ENCODE measurements around the gene PSMD3. TPM values are rescaled to one million over a fixed set of nuclear protein-coding genes. Genes with fewer than 3 reads are reported as not detected.

PSMD3 gene
- 97.1 to 169 TPM (median 108 TPM) in 3 replicates for polyA plus RNA-seq
- 105 TPM for polyA plus RNA-seq (2011; ENCODE audit: low read depth)
- 108 and 128 TPM in 2 replicates for polyA plus RNA-seq (2011; cell fraction: cytosol; rRNA removed)
- 162 and 174 TPM in 2 replicates for polyA plus RNA-seq (2011; cell fraction: nucleus; rRNA removed)
- 129 and 159 TPM in 2 replicates for polyA plus RNA-seq (2012; ENCODE audit: low replicate concordance)
- 114 to 244 TPM (median 137 TPM) in 3 replicates for polyA minus RNA-seq
- 90.9 TPM for polyA minus RNA-seq (2011; cell fraction: cytosol; rRNA and poly(A)+ RNA removed)
- polyA minus RNA-seq (2011; cell fraction: nucleus; rRNA and poly(A)+ RNA removed), result 61.0 and 68.6 TPM in 2 replicates

DNA sequence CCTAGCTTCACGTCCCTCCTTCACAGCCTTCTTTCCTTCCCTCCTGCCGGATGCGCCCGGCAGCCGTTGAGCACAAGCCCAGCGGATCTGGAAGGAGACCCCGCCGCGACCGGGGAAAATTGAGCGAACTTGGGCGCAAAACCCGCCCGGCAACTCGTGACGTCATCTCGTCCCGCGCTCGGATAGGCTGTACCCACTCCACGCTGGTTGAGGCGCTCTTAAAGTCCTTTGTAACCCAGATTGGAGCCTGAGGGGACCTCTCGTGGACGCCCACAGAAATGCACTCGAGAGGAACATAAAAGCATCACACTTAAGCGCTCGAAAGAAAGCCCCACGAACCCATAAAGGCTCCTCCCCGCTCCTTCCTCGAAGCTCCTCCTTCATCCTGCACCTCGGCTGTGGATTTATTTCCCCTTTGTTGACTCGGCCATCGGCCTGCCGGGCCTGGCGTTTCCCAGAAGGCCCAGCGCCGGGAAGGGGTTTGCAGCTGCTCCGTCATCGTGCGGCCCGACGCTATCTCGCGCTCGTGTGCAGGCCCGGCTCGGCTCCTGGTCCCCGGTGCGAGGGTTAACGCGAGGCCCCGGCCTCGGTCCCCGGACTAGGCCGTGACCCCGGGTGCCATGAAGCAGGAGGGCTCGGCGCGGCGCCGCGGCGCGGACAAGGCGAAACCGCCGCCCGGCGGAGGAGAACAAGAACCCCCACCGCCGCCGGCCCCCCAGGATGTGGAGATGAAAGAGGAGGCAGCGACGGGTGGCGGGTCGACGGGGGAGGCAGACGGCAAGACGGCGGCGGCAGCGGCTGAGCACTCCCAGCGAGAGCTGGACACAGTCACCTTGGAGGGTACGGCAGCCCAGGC is at the start of gene PSMD3:
Gene PSMD3 (plus strand): TSS at position 457 of the 856 bp plus-strand sequence. CDS start 164 bp downstream, at position 621.
- Histone ChIP-seq H3K9me1 (ENCODE audit: control insufficient read depth, extremely low read depth, insufficient read depth, low read length) (no peaks in the 10 kb centered on the region), H3K36me3 (ENCODE audit: control insufficient read depth in 2 of 2, extremely low read depth in 1 of 2, insufficient read depth in 2 of 2, low read length in 2 of 2) (peaks cover 14% of the 10 kb centered on the region in 2 experiments), H3K4me3 (ENCODE audit: control insufficient read depth in 2 of 3, extremely low read depth in 1 of 3, insufficient read depth in 2 of 3, low read depth in 1 of 3, low read length in 3 of 3) (peak within 1 kb of the TSS; percentile 92 to 99 (median 93)), H3K4me2 (ENCODE audit: control insufficient read depth, extremely low read depth, insufficient read depth, low read depth, low read length) (peak within 1 kb of the TSS; percentile 97), H3K27ac (ENCODE audit: control insufficient read depth, insufficient read depth, low read length) (peak within 1 kb of the TSS; percentile 98), H3K4me1 (ENCODE audit: control insufficient read depth, extremely low read depth, insufficient read depth, low read length) (peaks cover 34% of the 10 kb centered on the region), H2AFZ (ENCODE audit: control insufficient read depth, low read length) (peak within 1 kb of the TSS; percentile 69), H4K20me1 (ENCODE audit: control insufficient read depth, extremely low read depth, insufficient read depth, low read length) (peaks cover 6% of the 10 kb centered on the region), H3K9ac (ENCODE audit: control insufficient read depth, extremely low read depth, insufficient read depth, low read length) (peak within 1 kb of the TSS; percentile 99), H3K79me2 (ENCODE audit: control insufficient read depth, insufficient read depth, low read length) (peaks cover 43% of the 10 kb centered on the region), H3K27me3 (ENCODE audit: control insufficient read depth, extremely low read depth, insufficient read depth, low read length) (no peaks in the 10 kb centered on the region), H3K9me3 (ENCODE audit: control insufficient read depth, low read depth, low read length) (no peaks in the 10 kb centered on the region)
- dilution Hi-C loops (cut with MboI; ENCODE audit: extremely low pct_ligation_motif_present, low sequenced_read_pairs), result no loop called here
- DNase-seq (ENCODE audit: low read depth, low spot score), result peak; percentile 99
- no peak for TF ChIP-seq EZH2 (IDR thresholded peaks at IDR 0.05; ENCODE audit: low read length)
- TF ChIP-seq CTCF (optimal IDR thresholded peaks at IDR 0.05 in 1 of 3, IDR thresholded peaks at IDR 0.05 in 1 of 3, conservative IDR thresholded peaks at IDR 0.05 in 1 of 3; ENCODE audit: extremely low read depth in 1 of 3, insufficient read depth in 2 of 3, low read length in 3 of 3), result peak; percentile 72 to 81 (median 76)
- FAIRE-seq, result peak; percentile 73

DNA sequence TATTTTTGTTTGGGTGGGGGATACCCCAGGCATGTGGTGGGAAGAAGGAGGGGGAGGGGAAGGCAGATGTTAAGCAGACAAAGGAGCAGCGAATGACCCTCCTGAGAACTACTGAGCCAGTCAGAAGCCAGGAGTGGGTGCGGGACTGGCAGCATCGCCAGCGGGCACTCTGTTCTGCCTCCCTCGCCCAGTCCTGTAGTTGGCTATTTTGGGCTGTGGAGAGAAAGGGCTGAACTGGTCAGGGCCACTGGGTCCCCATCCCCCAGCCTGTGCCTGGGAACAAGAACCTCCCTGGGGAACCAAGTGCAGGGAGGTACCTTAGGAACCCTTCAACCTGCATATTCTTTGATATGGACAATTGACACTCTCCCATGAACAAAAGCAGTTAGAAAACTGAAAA is 46.7 kb upstream of the PSMD3 start:
- no peak overlapping the region for H3K4me2 ChIP-seq (ENCODE audit: control insufficient read depth, extremely low read depth, insufficient read depth, low read depth, low read length)
- H3K27ac ChIP-seq (ENCODE audit: control insufficient read depth, insufficient read depth, low read length), result no peak overlapping the region
- H3K4me3 ChIP-seq (ENCODE audit: control insufficient read depth in 2 of 3, extremely low read depth in 1 of 3, insufficient read depth in 2 of 3, low read depth in 1 of 3, low read length in 3 of 3), result no peak overlapping the region
- TF ChIP-seq EZH2 (IDR thresholded peaks at IDR 0.05; ENCODE audit: low read length) (no peak), CTCF (optimal IDR thresholded peaks at IDR 0.05 in 1 of 3, IDR thresholded peaks at IDR 0.05 in 1 of 3, conservative IDR thresholded peaks at IDR 0.05 in 1 of 3; ENCODE audit: extremely low read depth in 1 of 3, insufficient read depth in 2 of 3, low read length in 3 of 3) (no peak)
- FAIRE-seq (no peak), DNase-seq (ENCODE audit: low read depth, low spot score) (no peak)
- H3K9me3 ChIP-seq (ENCODE audit: control insufficient read depth, low read depth, low read length), result no peaks in the 10 kb centered on the region
- peaks cover 16% of the 10 kb centered on the region for H3K4me1 ChIP-seq (ENCODE audit: control insufficient read depth, extremely low read depth, insufficient read depth, low read length)
- H2AFZ ChIP-seq (ENCODE audit: control insufficient read depth, low read length), result no peak overlapping the region
- H3K9ac ChIP-seq (ENCODE audit: control insufficient read depth, extremely low read depth, insufficient read depth, low read length), result no peak overlapping the region
- no peaks in the 10 kb centered on the region for H3K79me2 ChIP-seq (ENCODE audit: control insufficient read depth, insufficient read depth, low read length)
- dilution Hi-C loops (cut with MboI; ENCODE audit: extremely low pct_ligation_motif_present, low sequenced_read_pairs), result no loop called here
- H3K36me3 ChIP-seq (ENCODE audit: control insufficient read depth in 2 of 2, extremely low read depth in 1 of 2, insufficient read depth in 2 of 2, low read length in 2 of 2), result no peaks in the 10 kb centered on the region
- H3K27me3 ChIP-seq (ENCODE audit: control insufficient read depth, extremely low read depth, insufficient read depth, low read length), result no peaks in the 10 kb centered on the region
- H4K20me1 ChIP-seq (ENCODE audit: control insufficient read depth, extremely low read depth, insufficient read depth, low read length), result no peaks in the 10 kb centered on the region
- H3K9me1 ChIP-seq (ENCODE audit: control insufficient read depth, extremely low read depth, insufficient read depth, low read length), result no peaks in the 10 kb centered on the region
